Measurements from ENCODE around the gene AQP12A. TPM values are rescaled to one million over a fixed set of nuclear protein-coding genes. Genes with fewer than 3 reads are reported as not detected.

AQP12A gene
- total RNA-seq, 4 donors from 2014 or later: not detected

DNA sequence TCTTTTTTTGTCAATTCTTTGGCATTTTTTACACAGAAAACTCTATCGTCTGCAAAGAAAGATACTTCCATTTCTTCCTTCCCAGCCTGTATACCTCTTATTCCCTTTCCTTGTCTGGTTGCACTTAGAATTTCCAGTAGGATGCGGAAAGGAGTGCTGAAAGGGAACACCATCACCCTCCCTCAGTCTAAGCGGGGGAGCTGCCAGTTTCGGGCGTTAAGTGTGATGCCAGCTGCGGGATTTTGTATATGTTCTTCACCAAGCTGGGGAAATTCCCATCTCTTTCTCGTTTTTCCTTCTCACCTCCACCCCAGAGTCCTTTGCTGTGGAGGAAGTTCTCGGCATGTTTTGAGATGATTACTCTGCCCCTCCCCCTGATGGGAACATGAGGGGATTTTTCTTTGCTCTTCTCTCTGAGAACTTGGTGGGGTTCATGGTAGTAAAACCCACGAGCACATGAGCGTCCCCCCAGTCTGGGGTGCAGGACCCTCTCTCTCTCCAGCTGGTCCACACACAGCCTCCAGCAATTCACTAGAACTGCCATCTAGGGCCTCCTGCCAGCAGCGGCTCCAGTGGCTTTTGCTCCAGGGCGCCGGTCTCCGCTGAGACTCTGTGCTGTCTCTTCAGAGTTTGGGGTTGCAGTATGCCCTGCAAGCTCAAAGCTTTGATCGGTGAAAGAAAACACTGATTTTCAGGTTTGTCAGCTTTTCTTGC is 15.5 kb downstream of the AQP12A start:
- ATAC-seq (ENCODE audit: low FRiP score) (no peak), DNase-seq (ENCODE audit: low spot score) (no peak)
- TF ChIP-seq, protein P1, sequence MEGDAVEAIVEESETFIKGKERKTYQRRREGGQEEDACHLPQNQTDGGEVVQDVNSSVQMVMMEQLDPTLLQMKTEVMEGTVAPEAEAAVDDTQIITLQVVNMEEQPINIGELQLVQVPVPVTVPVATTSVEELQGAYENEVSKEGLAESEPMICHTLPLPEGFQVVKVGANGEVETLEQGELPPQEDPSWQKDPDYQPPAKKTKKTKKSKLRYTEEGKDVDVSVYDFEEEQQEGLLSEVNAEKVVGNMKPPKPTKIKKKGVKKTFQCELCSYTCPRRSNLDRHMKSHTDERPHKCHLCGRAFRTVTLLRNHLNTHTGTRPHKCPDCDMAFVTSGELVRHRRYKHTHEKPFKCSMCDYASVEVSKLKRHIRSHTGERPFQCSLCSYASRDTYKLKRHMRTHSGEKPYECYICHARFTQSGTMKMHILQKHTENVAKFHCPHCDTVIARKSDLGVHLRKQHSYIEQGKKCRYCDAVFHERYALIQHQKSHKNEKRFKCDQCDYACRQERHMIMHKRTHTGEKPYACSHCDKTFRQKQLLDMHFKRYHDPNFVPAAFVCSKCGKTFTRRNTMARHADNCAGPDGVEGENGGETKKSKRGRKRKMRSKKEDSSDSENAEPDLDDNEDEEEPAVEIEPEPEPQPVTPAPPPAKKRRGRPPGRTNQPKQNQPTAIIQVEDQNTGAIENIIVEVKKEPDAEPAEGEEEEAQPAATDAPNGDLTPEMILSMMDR (IDR thresholded peaks at IDR 0.05): no peak

DNA sequence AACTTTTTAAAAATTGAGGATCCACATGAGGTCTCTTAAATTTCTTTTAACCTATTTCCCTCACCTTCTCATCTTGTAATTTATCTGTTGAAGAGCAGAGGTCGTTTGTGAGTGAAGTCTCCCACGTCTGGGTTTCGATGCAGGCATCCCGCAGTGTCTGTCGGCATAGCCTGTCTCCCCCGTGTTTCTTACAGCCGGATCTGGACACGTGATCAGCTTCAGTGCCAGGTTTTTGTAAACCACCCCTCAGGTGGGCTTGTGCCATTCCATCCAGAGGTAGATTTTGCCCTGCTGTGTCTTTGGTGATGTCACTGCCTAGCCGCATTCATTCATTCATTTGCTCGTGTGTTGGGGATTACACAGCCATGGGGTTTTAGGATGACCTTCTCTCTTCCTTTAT is 16.2 kb downstream of the AQP12A start:
- ATAC-seq (ENCODE audit: low FRiP score) (no peak), DNase-seq (ENCODE audit: low spot score) (no peak)
- TF ChIP-seq, protein P1 (IDR thresholded peaks at IDR 0.05): no peak

DNA sequence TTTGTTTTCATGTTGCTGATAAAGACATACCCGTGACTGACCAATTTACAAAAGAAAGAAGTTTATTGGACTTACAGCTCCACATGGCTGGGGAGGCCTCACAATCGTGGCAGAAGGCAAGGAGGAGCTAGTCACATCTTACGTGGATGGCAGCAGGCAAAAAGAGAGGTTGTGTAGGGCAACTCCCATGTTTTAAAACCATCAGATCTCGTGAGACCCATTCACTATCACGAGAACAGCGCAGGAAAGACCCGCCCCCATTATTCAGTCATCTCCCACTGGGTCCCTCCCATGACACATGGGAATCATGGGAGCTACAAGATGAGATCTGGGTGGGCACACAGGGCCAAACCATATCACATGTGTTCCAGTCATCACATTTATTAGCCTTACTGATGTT is 16.8 kb downstream of the AQP12A start:
- ATAC-seq (ENCODE audit: low FRiP score) (no peak), DNase-seq (ENCODE audit: low spot score) (no peak)
- TF ChIP-seq, protein P1 (IDR thresholded peaks at IDR 0.05): no peak

DNA sequence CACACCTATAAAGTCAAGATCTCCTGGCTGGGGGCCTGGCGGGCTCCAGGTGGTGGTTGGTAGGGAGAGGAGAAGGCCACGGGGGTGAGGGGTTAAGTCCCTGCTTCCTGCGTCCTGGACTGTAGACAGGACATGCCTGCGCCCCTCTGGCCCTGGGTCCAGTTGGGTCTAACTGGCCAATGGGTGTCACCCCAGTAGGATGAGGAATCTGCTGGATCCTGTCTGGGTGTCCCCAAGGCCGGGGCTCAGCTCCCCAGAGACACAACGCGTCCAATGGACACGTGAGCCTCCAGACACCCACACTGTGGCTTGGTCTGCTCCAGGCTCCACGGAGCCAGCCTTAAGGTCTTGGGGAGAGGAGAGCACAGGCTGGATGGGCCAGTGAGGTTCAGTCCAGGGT is 19.6 kb downstream of the AQP12A start:
- DNase-seq (ENCODE audit: low spot score) (no peak), ATAC-seq (ENCODE audit: low FRiP score) (no peak)
- TF ChIP-seq, protein P1 (IDR thresholded peaks at IDR 0.05): no peak

DNA sequence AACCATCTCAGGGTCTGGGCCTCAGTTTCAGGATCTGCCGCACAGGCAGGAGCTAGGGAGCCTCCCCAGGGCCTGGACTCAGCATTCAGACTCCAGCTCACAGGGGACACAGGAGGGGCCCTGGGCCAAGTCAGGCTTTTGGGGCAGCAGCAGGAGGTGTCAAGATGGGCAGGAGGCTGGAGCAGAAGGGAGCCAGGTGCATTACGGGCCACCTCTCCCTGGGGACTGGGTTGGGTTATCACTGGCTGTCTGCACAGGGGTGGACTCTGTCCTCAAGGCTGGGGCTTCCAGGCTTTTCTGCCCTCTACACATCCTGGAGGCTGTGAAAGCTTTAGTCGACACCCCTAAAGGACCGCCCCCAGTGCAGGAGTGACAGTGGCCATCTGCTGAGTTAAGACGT is 20.0 kb downstream of the AQP12A start:
- no peak for DNase-seq (ENCODE audit: low spot score)
- TF ChIP-seq, protein P1 (IDR thresholded peaks at IDR 0.05): no peak
- no peak for ATAC-seq (ENCODE audit: low FRiP score)

DNA sequence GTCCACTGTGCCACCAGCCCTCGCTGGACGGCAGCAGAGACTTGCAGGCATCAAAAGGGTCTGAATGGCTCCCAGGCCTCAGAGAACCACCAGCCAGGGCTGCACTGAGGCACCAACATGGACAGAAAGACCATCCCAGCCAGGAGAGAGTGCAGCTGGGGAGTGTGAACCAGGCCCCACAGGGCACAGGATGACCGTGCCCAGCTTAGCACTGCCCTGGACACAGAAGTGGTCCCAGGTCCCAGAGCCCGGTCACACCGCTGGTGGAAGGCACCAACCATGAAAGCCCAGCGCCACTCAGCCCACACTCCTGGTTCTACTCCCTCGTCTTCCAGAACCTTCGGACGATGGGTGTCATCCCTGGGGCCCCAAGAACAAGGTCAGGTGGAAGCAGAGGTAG is 20.5 kb downstream of the AQP12A start:
- ATAC-seq (ENCODE audit: low FRiP score) (no peak), DNase-seq (ENCODE audit: low spot score) (no peak)
- TF ChIP-seq, protein P1 (IDR thresholded peaks at IDR 0.05): no peak
